ENCODE data around the gene DUSP22.

DNA sequence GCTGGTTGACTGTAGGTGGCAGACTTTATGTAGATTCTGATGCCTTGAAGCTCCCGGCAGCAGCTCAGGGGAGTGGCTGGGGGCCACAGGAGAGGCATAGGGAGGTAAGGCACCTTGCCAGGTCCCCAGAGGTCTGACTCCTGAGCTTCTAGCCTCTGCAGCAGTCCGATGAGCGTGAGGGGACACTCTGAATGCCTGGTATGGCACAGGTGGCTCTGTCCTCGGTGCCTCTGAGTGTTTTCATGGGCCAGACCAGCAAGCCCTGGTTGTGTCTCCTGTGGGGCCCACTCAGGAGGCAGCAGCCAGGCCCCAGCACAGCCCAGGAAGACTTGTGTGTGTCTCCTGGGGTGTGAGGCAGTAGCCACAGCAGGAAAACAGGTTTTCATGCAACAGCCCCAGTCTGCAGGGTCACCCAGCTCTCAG lies 59.6 kb downstream of the DUSP22 start:
- TF ChIP-seq ZNF274 (IDR thresholded peaks at IDR 0.05; ENCODE audit: low read depth, low read length) (no peak), POLR2A (IDR thresholded peaks at IDR 0.05; ENCODE audit: borderline replicate concordance, extremely low read depth, insufficient read depth, insufficient read length) (no peak), ELF1 (IDR thresholded peaks at IDR 0.05; ENCODE audit: borderline replicate concordance, low read depth) (no peak), POLR2AphosphoS5 (IDR thresholded peaks at IDR 0.05; ENCODE audit: low read depth, low read length) (no peak), EZH2 (IDR thresholded peaks at IDR 0.05) (no peak), YY1 (IDR thresholded peaks at IDR 0.05; ENCODE audit: extremely low read depth, insufficient replicate concordance, low read depth, low read length) (no peak)
- TF ChIP-seq, protein P1, sequence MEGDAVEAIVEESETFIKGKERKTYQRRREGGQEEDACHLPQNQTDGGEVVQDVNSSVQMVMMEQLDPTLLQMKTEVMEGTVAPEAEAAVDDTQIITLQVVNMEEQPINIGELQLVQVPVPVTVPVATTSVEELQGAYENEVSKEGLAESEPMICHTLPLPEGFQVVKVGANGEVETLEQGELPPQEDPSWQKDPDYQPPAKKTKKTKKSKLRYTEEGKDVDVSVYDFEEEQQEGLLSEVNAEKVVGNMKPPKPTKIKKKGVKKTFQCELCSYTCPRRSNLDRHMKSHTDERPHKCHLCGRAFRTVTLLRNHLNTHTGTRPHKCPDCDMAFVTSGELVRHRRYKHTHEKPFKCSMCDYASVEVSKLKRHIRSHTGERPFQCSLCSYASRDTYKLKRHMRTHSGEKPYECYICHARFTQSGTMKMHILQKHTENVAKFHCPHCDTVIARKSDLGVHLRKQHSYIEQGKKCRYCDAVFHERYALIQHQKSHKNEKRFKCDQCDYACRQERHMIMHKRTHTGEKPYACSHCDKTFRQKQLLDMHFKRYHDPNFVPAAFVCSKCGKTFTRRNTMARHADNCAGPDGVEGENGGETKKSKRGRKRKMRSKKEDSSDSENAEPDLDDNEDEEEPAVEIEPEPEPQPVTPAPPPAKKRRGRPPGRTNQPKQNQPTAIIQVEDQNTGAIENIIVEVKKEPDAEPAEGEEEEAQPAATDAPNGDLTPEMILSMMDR (IDR thresholded peaks at IDR 0.05 in 2 of 3, conservative IDR thresholded peaks at IDR 0.05 in 1 of 3; ENCODE audit: borderline replicate concordance in 1 of 3, insufficient read depth in 1 of 3, low read depth in 2 of 3, low read length in 2 of 3) = no peak
